Upper lobe of left lung (tissue), 6 donors: ENCODE data around the gene EEF2K. TPM values are rescaled to one million over a fixed set of nuclear protein-coding genes. Genes with fewer than 3 reads are reported as not detected.

Experiments used
- ATAC-seq, 2 donors: fragments of 200-7000 bp; cut with Tn5 transposase; one replicate each; pipeline ENCODE4 v1.9.1; 2022; ENCODE audit warnings: mild to moderate bottlenecking in 2 of 2, moderate library complexity in 2 of 2; ENCODE audit not compliant: low FRiP score in 2 of 2
- DNase-seq, 2 donors: peaks; one replicate each; pipeline ENCODE4 v3.0.0-alpha.2; 2019 to 2020
- H3K27ac ChIP-seq, 4 donors: fragments of 200-600 bp; sonication (generic); one replicate each; pipeline ENCODE4 v1.5.1; 2016 to 2019
- H3K27me3 ChIP-seq, 4 donors: fragments of 200-600 bp; sonication (generic); one replicate each; pipeline ENCODE4 v1.5.1; 2017 to 2019
- H3K36me3 ChIP-seq, 4 donors: fragments of 200-600 bp; sonication (generic); one replicate each; pipeline ENCODE4 v1.5.1; 2016 to 2019
- H3K4me1 ChIP-seq, 4 donors: fragments of 200-600 bp; sonication (generic); one replicate each; pipeline ENCODE4 v1.5.1; 2018 to 2019
- H3K4me3 ChIP-seq, 4 donors: fragments of 200-600 bp; sonication (generic); one replicate each; pipeline ENCODE4 v1.5.1; 2017 to 2019; ENCODE audit warnings: mild to moderate bottlenecking in 2 of 4, moderate library complexity in 1 of 4
- H3K9me3 ChIP-seq, 4 donors: fragments of 200-600 bp; sonication (generic); one replicate each; pipeline ENCODE4 v1.5.1; 2018 to 2019
- CTCF ChIP-seq, 6 experiments: fragments of 450-650 bp in 4 of 6; fragments of 200-600 bp in 2 of 6; sonication (generic) in 2 of 6; IDR thresholded peaks; one replicate each; pipeline ENCODE4 v1.5.1; 2016 to 2019; ENCODE audit warnings: antibody characterized with exemption in 6 of 6
- EP300 ChIP-seq, 4 donors: sonication (generic); formaldehyde crosslinking; IDR thresholded peaks; one replicate each; pipeline ENCODE4 v1.5.1; 2017; ENCODE audit warnings: antibody characterized with exemption in 4 of 4, control low read depth in 2 of 4
- POLR2A ChIP-seq, 4 donors: fragments of 450-650 bp; IDR thresholded peaks; one replicate each; pipeline ENCODE4 v1.5.1; 2016 to 2017; ENCODE audit warnings: antibody characterized with exemption in 4 of 4, mild to moderate bottlenecking in 2 of 4
- POLR2AphosphoS5 ChIP-seq, 2 donors: sonication (generic); formaldehyde crosslinking; IDR thresholded peaks; one replicate each; pipeline ENCODE4 v1.5.1; 2017; ENCODE audit warnings: antibody characterized with exemption in 2 of 2
- WGBS, 2 donors: methylation state at CpG; one replicate each; pipeline ENCODE4 v1.1.5; 2017 to 2018; 5-methylcytosine and 5-hydroxymethylcytosine counted together
- total RNA-seq, 6 donors: library from RNA; depleted of rRNA in 4 of 6; stranded (reverse); fragments of >200 nt in 4 of 6; gene quantifications; one replicate each; pipeline versions ENCODE4 v1.1.0 to v1.2.1, GENCODE V29; 2016 to 2021
- donor health status: DM: no; HTN: no; CAD: no; lungs with moderate emphysema.
- donor health status: DM: no; HTN: yes; CAD: no; lungs with severe emphysema.

Gene EEF2K
- total RNA-seq, 6 donors from 2014 or later = 16.9 to 48.2 (median 29.2) TPM

- H3K9me3 ChIP-seq = no peaks in the 10 kb centered on the region
- peak overlapping the region; percentile 92 to 98 (median 94) for H3K27ac ChIP-seq
- 24 to 39% methylated on average over 6 to 8 of the region's 8 CpGs for WGBS, 2 donors
- H3K4me1 ChIP-seq = peaks cover 32 to 39% (median 36%) of the 10 kb centered on the region in 4 donors
- TF ChIP-seq POLR2AphosphoS5 (IDR thresholded peaks at IDR 0.05) (no peak), CTCF (IDR thresholded peaks at IDR 0.05) (peak; percentile 73 to 89 (median 84))
- ATAC-seq (no peak), DNase-seq (peak in 1 of 2 donors; percentile 84)
- peak overlapping the region in 1 of 4 donors; percentile 87 for H3K4me3 ChIP-seq
- no peaks in the 10 kb centered on the region for H3K27me3 ChIP-seq
- H3K36me3 ChIP-seq = no peaks in the 10 kb centered on the region
These were observed 17.3 kb upstream of the EEF2K start for GRCh38 chr16:22188595-22189442.

GRCh38 chr16:22189473-22190080 lies 16.5 kb upstream of the EEF2K start:
- peak overlapping the region; percentile 62 to 87 (median 74) for H3K4me3 ChIP-seq
- H3K9me3 ChIP-seq = no peaks in the 10 kb centered on the region
- DNase-seq (peak in 1 of 2 donors; percentile 30), ATAC-seq (no peak)
- no peaks in the 10 kb centered on the region for H3K27me3 ChIP-seq
- WGBS, 2 donors = 1% methylated on average over 18 of the region's 18 CpGs
- peak overlapping the region; percentile 92 to 98 (median 94) for H3K27ac ChIP-seq
- no peaks in the 10 kb centered on the region for H3K36me3 ChIP-seq
- peaks cover 32 to 39% (median 36%) of the 10 kb centered on the region in 4 donors for H3K4me1 ChIP-seq
- TF ChIP-seq EP300 (IDR thresholded peaks at IDR 0.05) (peak in 1 of 4 donors; percentile 40), POLR2AphosphoS5 (IDR thresholded peaks at IDR 0.05) (no peak)

- WGBS, 2 donors = 0% methylated on average over 33 to 63 of the region's 72 CpGs
These were observed 15.8 kb upstream of the EEF2K start for GRCh38 chr16:22190081-22190775.

GRCh38 chr16:22190776-22191531 lies 15.1 kb upstream of the EEF2K start:
- Histone ChIP-seq H3K9me3 (no peaks in the 10 kb centered on the region), H3K4me1 (peaks cover 37 to 42% (median 38%) of the 10 kb centered on the region in 4 donors), H3K27ac (peak overlapping the region; percentile 92 to 98 (median 94)), H3K4me3 (peak overlapping the region; percentile 3 to 87 (median 58)), H3K36me3 (no peaks in the 10 kb centered on the region), H3K27me3 (no peaks in the 10 kb centered on the region)
- ATAC-seq = peak; percentile 86 to 95
- peak; percentile 93 to 100 for DNase-seq
- TF ChIP-seq POLR2AphosphoS5 (IDR thresholded peaks at IDR 0.05) = peak; percentile 92 to 97
- peak in 3 of 4 donors; percentile 73 to 97 (median 89) for TF ChIP-seq POLR2A (IDR thresholded peaks at IDR 0.05)
- TF ChIP-seq CTCF (IDR thresholded peaks at IDR 0.05) = no peak
- peak in 1 of 4 donors; percentile 41 for TF ChIP-seq EP300 (IDR thresholded peaks at IDR 0.05)
- WGBS, 2 donors = 1% methylated on average over 43 of the region's 43 CpGs

More at GRCh38 chr16:22190081-22190775, 15.8 kb upstream of the EEF2K start:
- H3K4me3 ChIP-seq = peak overlapping the region; percentile 62 to 87 (median 74)
- H3K36me3 ChIP-seq = no peaks in the 10 kb centered on the region
- peak; percentile 99 to 100 for DNase-seq
- no peaks in the 10 kb centered on the region for H3K9me3 ChIP-seq
- TF ChIP-seq POLR2AphosphoS5 (IDR thresholded peaks at IDR 0.05) = peak; percentile 69 to 91
- peak in 3 of 6 experiments; percentile 5 to 42 (median 38) for TF ChIP-seq CTCF (IDR thresholded peaks at IDR 0.05)
- no peak for TF ChIP-seq EP300 (IDR thresholded peaks at IDR 0.05)
- TF ChIP-seq POLR2A (IDR thresholded peaks at IDR 0.05) = peak in 3 of 4 donors; percentile 75 to 96 (median 89)
- no peaks in the 10 kb centered on the region for H3K27me3 ChIP-seq
- peak overlapping the region; percentile 92 to 98 (median 94) for H3K27ac ChIP-seq
- peak; percentile 86 to 94 for ATAC-seq
- H3K4me1 ChIP-seq = peaks cover 34 to 39% (median 37%) of the 10 kb centered on the region in 4 donors
